Activated CD4-positive, alpha-beta T cell treated with anti-CD3 and anti-CD28 coated beads for 1 hour (primary cell): ENCODE measurements around the gene SNCAIP.

Experiments used
- DNase-seq: peaks from one replicate; pipeline ENCODE4 v3.0.0-alpha.2; 2020

The SNCAIP gene

DNA sequence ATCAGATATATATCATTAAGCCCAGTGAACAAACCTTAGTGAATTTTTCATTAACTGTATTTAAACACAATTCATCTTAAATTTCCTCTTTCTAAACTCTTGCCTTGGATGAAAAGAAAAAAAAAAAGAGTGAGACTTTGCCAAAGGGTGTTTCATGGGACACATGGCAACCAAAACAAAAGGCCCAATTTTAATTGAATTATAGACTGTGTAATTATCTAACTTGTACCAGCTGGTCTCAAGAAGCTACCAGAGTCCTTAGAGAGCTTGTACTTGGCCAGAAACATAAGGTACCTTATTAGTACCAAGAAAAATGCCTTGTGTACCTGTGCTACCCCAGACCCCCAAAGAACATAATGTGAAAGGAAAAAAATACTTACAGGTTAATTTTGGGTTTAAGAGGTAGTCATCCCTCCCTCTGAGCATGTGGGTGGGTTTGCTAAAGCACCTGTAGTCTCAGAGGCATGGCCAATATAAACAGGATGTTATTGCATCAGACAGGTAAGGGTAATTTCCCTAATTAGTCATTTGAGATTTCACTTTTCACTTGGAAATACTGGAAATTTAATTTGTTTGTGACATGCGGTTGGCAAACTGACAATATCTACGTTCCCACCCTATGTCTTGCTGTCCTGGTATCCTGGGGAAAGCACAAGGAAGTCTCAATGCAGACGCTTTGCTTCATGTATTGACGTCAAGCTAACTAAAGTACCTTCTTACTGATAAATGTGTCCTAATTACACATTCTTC is 90.1 kb downstream of the SNCAIP start:
- no peak for DNase-seq

DNA sequence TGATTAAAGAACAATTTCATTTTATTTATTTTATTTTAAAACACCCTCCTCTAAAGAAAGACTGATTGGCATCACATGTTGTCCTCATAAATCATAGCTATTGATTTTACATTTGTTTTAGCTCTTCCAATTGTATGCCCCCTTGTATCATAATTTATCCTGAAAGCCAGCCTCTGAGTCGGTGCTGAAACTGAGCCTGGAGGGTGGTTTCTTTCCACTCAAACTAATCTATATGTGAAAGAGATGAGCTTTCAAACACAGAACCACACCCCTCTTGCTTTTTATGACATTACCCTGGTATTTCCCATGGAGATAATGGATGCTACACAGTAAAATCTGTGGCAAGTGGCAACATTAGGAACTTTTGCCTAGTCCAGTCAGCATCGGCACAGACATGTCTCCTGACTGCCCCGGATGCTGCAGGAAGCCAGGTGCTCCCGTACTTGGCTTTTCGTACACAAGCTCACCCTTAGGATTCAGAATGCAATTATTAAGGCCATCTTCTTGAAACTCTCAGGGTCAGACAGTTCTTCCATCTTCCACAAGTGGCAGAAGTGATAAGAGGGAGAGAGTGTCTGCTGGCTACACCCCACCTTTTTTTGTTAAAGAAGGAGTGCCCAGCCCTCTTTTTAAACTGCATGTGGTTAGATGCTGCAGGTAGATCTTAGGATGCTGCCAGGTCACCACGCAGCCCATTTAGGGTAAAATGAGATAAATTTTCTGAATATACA is 91.1 kb downstream of the SNCAIP start:
- no peak for DNase-seq

DNA sequence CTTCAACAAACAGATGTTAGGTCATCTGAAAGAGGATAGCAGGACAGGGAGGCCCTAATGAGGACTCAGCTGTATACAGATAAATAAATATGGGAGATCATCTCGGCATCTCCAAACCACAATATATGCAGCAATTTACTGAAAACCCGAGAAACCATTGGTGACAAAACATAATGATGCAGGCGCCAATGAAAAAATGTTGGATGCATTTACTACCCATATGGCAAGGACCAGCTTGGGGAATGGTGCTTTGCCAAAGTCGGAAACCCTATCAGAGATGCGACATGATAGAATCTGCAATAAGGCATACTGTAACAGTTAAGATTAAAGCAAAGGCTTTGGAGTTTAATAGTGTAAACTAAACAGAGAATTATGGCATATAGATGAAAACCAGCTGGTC is 92.0 kb downstream of the SNCAIP start:
- DNase-seq, result no peak

- no peak for DNase-seq
These were observed 92.8 kb downstream of the SNCAIP start for GRCh38 chr5:122404653-122405362.

DNA sequence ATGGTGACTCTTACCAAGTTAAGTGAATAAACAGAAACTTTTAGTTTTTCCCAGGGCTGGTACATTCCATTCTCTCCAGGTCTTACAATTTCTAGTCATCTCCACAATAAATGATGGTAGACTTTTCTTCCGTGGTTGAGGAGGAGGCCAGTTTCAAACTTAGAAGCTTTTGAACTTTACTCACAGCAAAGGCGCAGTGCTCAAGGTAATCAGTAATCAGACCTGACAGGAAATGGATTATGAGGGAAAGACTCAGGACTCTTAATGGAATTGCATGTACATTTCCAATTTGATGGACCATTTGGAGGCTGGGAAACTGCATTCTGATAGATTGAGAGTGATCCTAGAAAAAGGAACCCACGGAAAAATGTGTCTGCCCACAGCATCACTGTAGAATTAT is 93.7 kb downstream of the SNCAIP start:
- DNase-seq, result no peak

DNA sequence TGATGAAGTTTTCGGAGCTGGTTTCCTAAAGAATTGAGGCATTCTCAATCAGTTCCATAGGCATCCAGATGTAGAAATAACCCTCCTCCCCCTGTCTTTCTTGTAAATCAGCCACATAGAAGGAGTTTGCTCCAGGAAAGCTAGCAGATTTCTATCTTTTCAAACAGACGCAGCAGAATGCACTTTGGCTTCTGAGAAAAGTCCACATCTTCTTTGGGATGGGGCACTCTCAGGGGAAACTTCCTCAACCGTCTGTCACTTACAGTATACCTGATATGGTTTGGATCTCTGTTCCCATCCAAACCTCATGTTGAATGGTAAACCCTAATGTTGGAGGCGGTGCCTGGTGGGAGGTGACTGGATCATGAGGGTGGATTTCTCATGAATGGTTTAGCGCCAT is 94.1 kb downstream of the SNCAIP start:
- DNase-seq, result no peak

GRCh38 chr5:122408592-122409224 is 96.7 kb downstream of the SNCAIP start:
- no peak for DNase-seq

GRCh38 chr5:122412966-122413365 is 100.9 kb downstream of the SNCAIP start:
- no peak for DNase-seq

DNA sequence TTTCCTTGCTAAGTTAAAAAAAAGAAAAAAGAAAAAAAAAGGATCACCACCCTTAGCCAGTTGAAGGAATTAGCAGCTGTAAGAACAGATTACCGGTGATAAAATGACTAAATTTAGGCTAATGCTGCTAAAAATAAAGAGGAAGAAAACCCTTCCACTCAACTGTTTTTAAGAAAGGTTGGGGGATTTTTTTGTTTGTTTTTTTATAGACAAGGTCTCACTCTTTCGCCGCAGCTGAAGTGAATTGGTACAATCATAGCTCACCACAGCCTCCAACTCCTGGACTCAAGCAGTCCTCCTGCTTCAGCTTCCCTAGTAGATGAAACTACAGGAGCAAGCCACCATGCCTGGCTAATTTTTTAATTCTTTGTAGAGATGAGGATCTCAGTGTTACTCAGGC is 101.7 kb downstream of the SNCAIP start:
- no peak for DNase-seq

- DNase-seq, result no peak
These were observed 103.2 kb downstream of the SNCAIP start for GRCh38 chr5:122415030-122415800.

DNA sequence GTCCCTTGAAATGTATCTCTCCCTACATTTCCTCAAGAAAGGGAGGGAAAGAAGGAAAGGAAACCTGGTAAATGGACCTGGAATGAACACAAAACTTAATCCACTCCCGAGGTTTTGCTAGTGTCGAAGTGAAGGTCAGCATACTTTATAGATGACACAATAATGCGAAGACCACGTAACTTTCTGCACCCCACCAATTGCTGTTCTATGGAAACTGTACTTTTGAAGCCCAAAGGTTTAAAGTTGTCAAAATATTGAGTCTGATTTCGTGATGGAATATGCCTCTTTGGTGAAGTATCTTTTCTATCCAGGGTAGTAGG is 103.7 kb downstream of the SNCAIP start:
- DNase-seq, result no peak

GRCh38 chr5:122419142-122419894 is 107.3 kb downstream of the SNCAIP start:
- DNase-seq, result no peak

DNA sequence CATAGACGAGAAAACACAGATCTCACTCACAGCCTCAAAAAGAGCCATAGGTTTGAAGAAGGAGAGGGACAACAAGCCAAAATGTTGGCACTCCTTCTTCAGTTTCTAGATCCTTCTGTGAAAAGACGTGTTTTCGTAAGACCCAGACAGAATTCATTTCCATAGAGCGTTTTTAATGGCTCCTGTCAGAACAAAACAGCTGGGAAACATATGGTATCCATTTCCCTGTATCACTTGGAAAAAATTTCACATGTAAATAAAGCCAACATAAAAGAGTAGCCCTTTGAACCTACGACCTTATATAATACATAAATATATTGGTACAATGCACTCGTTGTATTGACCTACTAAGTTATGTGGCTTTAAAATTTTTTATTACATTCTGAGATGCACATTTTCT is 108.1 kb downstream of the SNCAIP start:
- DNase-seq, result no peak

GRCh38 chr5:122420537-122421236 is 108.7 kb downstream of the SNCAIP start:
- no peak for DNase-seq

DNA sequence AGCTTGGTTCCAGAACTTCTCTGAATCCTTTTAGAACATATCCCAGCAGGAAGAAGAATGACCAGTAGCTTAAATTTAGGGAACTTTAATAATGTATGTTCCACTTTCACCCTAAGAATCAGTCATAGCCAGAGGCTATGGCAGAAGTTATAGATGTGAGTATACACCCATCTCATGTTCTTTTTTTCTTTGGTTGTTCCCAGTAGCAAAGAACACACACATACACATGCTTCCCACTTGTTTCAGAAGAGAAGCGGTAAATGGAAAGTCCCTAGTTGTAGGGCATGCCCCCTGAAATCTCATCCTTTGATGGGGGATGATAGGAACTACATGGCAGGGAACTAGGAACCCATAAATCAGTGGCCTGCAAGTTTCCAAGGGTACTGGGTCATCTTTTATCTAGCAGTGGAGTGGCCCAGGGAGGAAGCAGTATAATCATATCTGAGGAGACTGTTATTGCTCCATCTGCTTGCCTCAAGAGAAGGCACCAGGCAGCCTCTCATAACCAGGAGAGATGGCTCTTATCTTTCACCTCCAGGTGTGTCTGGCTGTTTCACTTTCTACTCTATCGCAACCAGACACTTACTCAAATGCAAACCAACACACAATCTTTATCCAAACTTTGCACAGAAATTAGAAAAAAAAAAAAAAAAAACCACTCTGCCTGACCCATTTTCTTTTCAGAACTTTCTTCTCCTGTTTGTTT is 109.5 kb downstream of the SNCAIP start:
- DNase-seq, result no peak

DNA sequence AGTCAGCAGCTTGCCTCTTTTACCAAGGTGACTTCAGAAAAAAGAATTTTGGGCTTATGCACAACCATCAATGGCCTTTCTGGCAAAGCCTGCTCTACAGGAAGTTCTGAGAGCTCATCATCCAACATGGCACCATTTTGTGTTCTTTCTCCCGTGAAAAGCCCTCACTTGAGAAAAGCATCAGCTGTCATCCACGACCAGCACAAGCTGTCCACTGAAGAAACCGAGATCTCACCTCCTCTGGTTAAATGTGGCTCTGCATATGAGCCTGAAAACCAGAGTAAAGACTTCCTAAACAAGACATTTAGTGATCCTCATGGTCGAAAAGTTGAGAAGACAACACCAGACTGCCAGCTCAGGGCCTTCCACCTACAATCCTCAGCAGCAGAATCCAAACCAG is 111.2 kb downstream of the SNCAIP start:
- no peak for DNase-seq

GRCh38 chr5:122424132-122424531 is 112.1 kb downstream of the SNCAIP start:
- no peak for DNase-seq

DNA sequence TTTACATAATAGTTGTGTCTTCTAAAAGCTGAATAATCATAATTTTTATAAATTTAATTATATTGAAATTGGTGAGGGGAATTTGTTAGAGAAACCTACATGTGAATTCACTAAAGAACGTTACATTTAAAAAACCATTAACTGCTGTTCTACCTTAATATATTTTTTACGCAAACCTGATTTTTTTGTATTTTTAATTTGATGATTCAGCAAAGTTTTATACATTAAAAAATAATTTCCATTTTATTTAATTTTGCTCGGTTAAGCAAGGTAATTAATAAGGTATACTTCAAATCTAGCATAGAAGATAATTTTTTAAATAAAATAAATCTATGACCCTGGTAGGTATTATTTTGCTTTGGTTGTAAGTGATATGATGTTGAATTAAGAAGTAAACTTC is 114.3 kb downstream of the SNCAIP start:
- DNase-seq, result no peak

GRCh38 chr5:122427621-122428020 is 115.6 kb downstream of the SNCAIP start:
- no peak for DNase-seq

GRCh38 chr5:122429545-122430318 is 117.7 kb downstream of the SNCAIP start:
- DNase-seq, result no peak
